ENCODE measurements around the gene UBE3D. TPM values are rescaled to one million over a fixed set of nuclear protein-coding genes. Genes with fewer than 3 reads are reported as not detected.
"Not testable (repeated sequence)": the region's sequence is repeated elsewhere in the genome, so short reads cannot be mapped to it uniquely, and the experiment has no call there.

The UBE3D gene
- total RNA-seq, 4 donors from 2014 or later = 4.0 to 13.2 (median 9.5) TPM

DNA sequence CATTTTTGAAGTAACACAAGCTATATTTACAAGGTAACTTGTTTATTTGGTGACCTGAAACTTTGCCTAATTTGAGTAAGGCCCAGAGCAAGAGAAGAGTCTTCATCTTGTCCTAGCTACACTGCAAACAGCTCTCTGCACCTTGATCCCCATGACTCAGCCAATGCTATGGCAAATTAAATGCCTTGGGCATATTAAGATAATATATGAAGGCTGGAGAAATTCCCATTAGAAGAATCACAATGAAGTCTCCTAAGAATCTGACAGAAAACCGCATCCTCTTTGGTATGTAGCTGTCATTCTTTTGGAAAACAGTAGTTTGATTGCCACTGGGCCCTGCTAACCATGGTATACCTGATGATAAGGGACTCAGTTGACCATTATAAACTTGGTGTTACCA lies 204.5 kb downstream of the UBE3D start:
- Histone ChIP-seq H3K9me3 (no peaks in the 10 kb centered on the region), H3K36me3 (no peaks in the 10 kb centered on the region), H3K27ac (no peak overlapping the region), H3K4me1 (no peaks in the 10 kb centered on the region), H3K27me3 (no peaks in the 10 kb centered on the region), H3K4me3 (no peak overlapping the region)
- no peak for DNase-seq
- TF ChIP-seq CTCF (IDR thresholded peaks at IDR 0.05) = no peak

- not testable (repeated sequence) for H3K36me3 ChIP-seq, H3K4me3 ChIP-seq, H3K27me3 ChIP-seq, H3K4me1 ChIP-seq, DNase-seq, H3K9me3 ChIP-seq, H3K27ac ChIP-seq
Observed at GRCh38 chr6:82856077-82856476, 209.6 kb downstream of the UBE3D start.

- H3K9me3 ChIP-seq, H3K27ac ChIP-seq, H3K4me1 ChIP-seq, H3K27me3 ChIP-seq, DNase-seq, H3K4me3 ChIP-seq, H3K36me3 ChIP-seq: not testable (repeated sequence)
Observed at GRCh38 chr6:82852904-82853303, 212.7 kb downstream of the UBE3D start.

DNA sequence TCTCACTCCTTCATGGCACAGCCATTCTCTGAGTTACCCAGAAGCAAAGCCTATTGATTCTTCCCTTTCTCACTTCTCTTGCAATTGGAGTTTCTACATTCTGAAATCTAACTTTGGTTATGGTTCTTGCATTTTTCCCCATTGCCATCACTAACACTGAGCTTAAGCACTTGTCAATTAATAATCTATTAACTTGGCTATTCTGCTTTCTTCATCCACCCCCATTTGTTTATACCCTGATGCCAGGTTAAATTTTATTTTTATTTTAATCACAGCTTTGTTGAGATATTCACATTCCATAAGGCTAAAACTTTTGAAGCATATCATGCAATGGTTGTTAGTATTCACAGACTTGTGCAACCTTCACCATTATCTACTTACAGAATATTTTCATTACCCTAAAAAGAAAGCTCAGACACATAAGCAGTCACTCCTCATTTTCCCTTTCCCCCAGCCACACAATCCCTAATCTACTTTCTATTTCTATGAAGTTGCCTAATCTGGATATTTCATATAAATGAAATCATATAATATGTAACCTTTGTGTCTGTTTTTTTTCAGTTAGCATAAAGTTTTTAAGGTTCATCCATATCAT lies 222.3 kb downstream of the UBE3D start:
- Histone ChIP-seq H3K9me3 (no peaks in the 10 kb centered on the region), H3K36me3 (no peaks in the 10 kb centered on the region), H3K4me1 (no peaks in the 10 kb centered on the region), H3K27ac (no peak overlapping the region), H3K4me3 (no peak overlapping the region), H3K27me3 (no peaks in the 10 kb centered on the region)
- TF ChIP-seq CTCF (IDR thresholded peaks at IDR 0.05) (no peak), POLR2A (IDR thresholded peaks at IDR 0.05) (no peak)
- no peak for DNase-seq

DNA sequence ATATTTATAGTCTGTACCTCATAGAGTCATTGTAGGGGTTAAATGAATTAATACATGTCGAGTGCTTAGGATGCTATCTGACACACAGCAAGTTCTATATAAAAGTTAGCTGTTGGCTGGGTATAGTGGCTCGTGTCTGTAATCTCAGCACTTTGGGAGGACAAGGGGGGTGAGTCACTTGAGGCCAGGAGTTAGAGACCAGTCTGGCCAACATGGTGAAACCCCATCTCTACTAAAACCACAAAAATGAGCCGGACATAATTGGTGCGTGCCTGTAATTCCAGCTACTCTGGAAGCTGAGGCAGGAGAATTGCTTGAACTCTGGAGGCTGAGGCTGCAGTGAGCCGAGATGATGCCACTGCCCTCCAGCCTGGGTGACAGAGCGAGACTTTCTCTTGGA lies 222.9 kb downstream of the UBE3D start:
- Histone ChIP-seq H3K36me3 (no peaks in the 10 kb centered on the region), H3K4me1 (no peaks in the 10 kb centered on the region), H3K27me3 (no peaks in the 10 kb centered on the region), H3K9me3 (no peaks in the 10 kb centered on the region), H3K4me3 (no peak overlapping the region), H3K27ac (no peak overlapping the region)
- no peak for DNase-seq
- TF ChIP-seq CTCF (IDR thresholded peaks at IDR 0.05) = no peak
- TF ChIP-seq POLR2A (IDR thresholded peaks at IDR 0.05) = no peak

Small RNA genes lying within 50 kb of the gene (small RNA-seq; reads per million reads assigned to genes)
- gene LAP3P1 = 0 reads per million in 2 donors

Other genes starting within 250 kb of the UBE3D start
- 10 to 100 TPM; 52.5 to 59.9 (median 58.0) TPM for gene DOP1A, start 1.8 kb upstream of the UBE3D start, total RNA-seq
- 10 to 100 TPM; 16.0 to 30.0 (median 26.1) TPM for gene PGM3, start 127.4 kb upstream of the UBE3D start, total RNA-seq
- 1 to 10 TPM; 2.5 to 3.1 (median 2.7) TPM for gene RWDD2A, start 127.5 kb upstream of the UBE3D start, total RNA-seq

Data from Peyer's patch (tissue), 4 donors.